SK-N-SH treated with all-trans-retinoic acid at 6 μM for 48 hours (cell line): ENCODE data around the gene APOBEC3H.

Source experiments
- ATAC-seq: fragments of 200-7000 bp; cut with Tn5 transposase; 3 replicates; pipeline ENCODE4 v1.9.1; 2020; ENCODE audit warnings: mild to moderate bottlenecking, moderate library complexity
- ARNTL ChIP-seq: fragments of 450-650 bp; formaldehyde crosslinking; IDR thresholded peaks from 2 replicates; pipeline ENCODE4 v1.5.0; 2020; ENCODE audit warnings: low read depth, mild to moderate bottlenecking, moderate library complexity, borderline replicate concordance
- BACH2 ChIP-seq: fragments of 250-450 bp; sonication (Bioruptor Pico); IDR thresholded peaks from 2 replicates; pipeline ENCODE4 v1.9.0; 2021; ENCODE audit warnings: mild to moderate bottlenecking, borderline replicate concordance
- CREB5 ChIP-seq: fragments of 250-450 bp; sonication (Bioruptor Pico); IDR thresholded peaks from 2 replicates; pipeline ENCODE4 v1.5.1; 2020; ENCODE audit warnings: low read depth, mild to moderate bottlenecking, moderate library complexity
- CSDC2 ChIP-seq: fragments of 250-450 bp; sonication (Bioruptor Pico); IDR thresholded peaks from 2 replicates; pipeline ENCODE4 v1.5.0; 2020; ENCODE audit warnings: mild to moderate bottlenecking, moderate library complexity
- ESRRG ChIP-seq: fragments of 250-450 bp; sonication (Bioruptor Pico); IDR thresholded peaks from 2 replicates; pipeline ENCODE4 v1.6.1; 2021; ENCODE audit warnings: mild to moderate bottlenecking
- ISL1 ChIP-seq: fragments of 250-450 bp; sonication (Bioruptor Pico); IDR thresholded peaks from 2 replicates; pipeline ENCODE4 v2.1.2; 2022; ENCODE audit warnings: mild to moderate bottlenecking, moderate library complexity
- OSR1 ChIP-seq: fragments of 250-450 bp; sonication (Bioruptor Pico); IDR thresholded peaks from 2 replicates; pipeline ENCODE4 v1.8.0; 2022; ENCODE audit warnings: moderate library complexity, mild to moderate bottlenecking, inconsistent platforms
- PPARA ChIP-seq: fragments of 250-450 bp; sonication (Bioruptor Pico); IDR thresholded peaks from 2 replicates; pipeline ENCODE4 v1.5.0; 2020; ENCODE audit warnings: mild to moderate bottlenecking, borderline replicate concordance
- RARB ChIP-seq: fragments of 250-450 bp; sonication (Bioruptor Pico); IDR thresholded peaks from 2 replicates; pipeline ENCODE4 v1.8.0; 2021; ENCODE audit warnings: mild to moderate bottlenecking, moderate library complexity
- SNAI2 ChIP-seq: fragments of 250-450 bp; sonication (Bioruptor Pico); IDR thresholded peaks from 2 replicates; pipeline ENCODE4 v1.5.0; 2020; ENCODE audit warnings: mild to moderate bottlenecking, moderate library complexity
- TCF4 ChIP-seq: fragments of 250-450 bp; sonication (Bioruptor Pico); IDR thresholded peaks from 2 replicates; pipeline ENCODE4 v1.8.0; 2021; ENCODE audit warnings: mild to moderate bottlenecking, moderate library complexity, borderline replicate concordance
- TOX ChIP-seq: fragments of 250-450 bp; sonication (Bioruptor Pico); IDR thresholded peaks from 2 replicates; pipeline ENCODE4 v1.8.0; 2021; ENCODE audit warnings: mild to moderate bottlenecking, moderate library complexity, borderline replicate concordance
- ZC3H10 ChIP-seq: fragments of 250-450 bp; sonication (Bioruptor Pico); IDR thresholded peaks from 2 replicates; pipeline ENCODE4 v1.5.1; 2021; ENCODE audit warnings: mild to moderate bottlenecking, moderate library complexity
- ZFP30 ChIP-seq: fragments of 450-650 bp; formaldehyde crosslinking; IDR thresholded peaks from 2 replicates; pipeline ENCODE4 v1.5.0; 2022; ENCODE audit warnings: mild to moderate bottlenecking, moderate library complexity
- ZNF565 ChIP-seq: fragments of 450-650 bp; formaldehyde crosslinking; conservative IDR thresholded peaks from 2 replicates; pipeline ENCODE4 v1.5.0; 2020; ENCODE audit warnings: low read depth, mild to moderate bottlenecking, moderate library complexity
- ZNF70 ChIP-seq: fragments of 450-650 bp; formaldehyde crosslinking; IDR thresholded peaks from 2 replicates; pipeline ENCODE4 v1.5.0; 2020; ENCODE audit warnings: mild to moderate bottlenecking, moderate library complexity
- ZNF8 ChIP-seq: fragments of 450-650 bp; formaldehyde crosslinking; IDR thresholded peaks from 2 replicates; pipeline ENCODE4 v1.5.0; 2020; ENCODE audit warnings: mild to moderate bottlenecking, moderate library complexity
- TF ChIP-seq, protein P1 (sequence below): fragments of 250-450 bp; sonication (Bioruptor Pico); IDR thresholded peaks from 2 replicates; pipeline ENCODE4 v1.8.0; 2020; ENCODE audit warnings: mild to moderate bottlenecking, moderate library complexity, borderline replicate concordance
- TF ChIP-seq, protein P2 (sequence below): fragments of 250-450 bp; sonication (Bioruptor Pico); IDR thresholded peaks from 2 replicates; pipeline ENCODE4 v1.5.0; 2020; ENCODE audit warnings: mild to moderate bottlenecking, moderate library complexity
- TF ChIP-seq, protein P3 (sequence below): fragments of 250-450 bp; sonication (Bioruptor Pico); IDR thresholded peaks from 2 replicates; pipeline ENCODE4 v1.8.0; 2021; ENCODE audit warnings: low read depth, mild to moderate bottlenecking, moderate library complexity, borderline replicate concordance
- TF ChIP-seq, protein P4 (sequence below): fragments of 250-450 bp; sonication (Bioruptor Pico); IDR thresholded peaks from 2 replicates; pipeline ENCODE4 v1.5.1; 2021; ENCODE audit warnings: mild to moderate bottlenecking, moderate library complexity

APOBEC3H gene

DNA sequence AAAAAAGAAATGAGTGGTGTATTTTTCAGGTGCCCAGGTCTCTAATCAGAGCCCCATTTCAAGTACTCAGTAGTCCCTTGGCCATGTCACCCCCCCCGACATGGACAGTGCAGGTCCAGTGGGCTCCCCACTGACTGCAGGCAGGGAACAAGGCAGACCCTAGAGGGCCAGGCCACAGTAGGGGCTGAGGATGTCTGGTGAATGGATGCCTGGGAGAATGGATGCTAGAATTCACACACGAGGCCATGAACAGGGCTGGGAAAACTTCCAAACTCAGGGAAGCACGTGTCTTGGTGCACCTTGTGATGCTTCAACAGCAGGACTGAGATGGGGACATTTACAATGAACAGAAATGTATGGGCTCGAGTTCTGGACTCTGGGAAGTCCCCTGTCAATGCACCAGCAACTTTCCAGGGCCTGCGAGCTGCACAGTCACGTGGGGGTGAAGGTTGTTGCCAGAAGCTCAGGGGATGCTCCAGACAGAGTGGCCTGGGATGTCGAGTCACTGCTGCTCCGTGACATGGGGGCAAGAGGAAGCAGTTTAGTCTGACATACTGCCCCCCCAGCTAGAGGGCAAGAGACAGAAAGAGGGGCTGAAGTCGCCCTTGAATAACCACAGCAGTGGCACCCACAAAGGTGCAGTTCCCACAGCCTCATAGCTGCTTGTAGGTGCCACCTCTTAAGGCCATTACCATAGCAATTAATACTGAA lies 16.8 kb upstream of the APOBEC3H start:
- TF ChIP-seq OSR1 (CRISPR knock-in tag): no peak
- TF ChIP-seq ESRRG (CRISPR knock-in tag): no peak
- no peak for TF ChIP-seq PPARA
- TF ChIP-seq SNAI2 (CRISPR knock-in tag): no peak
- TF ChIP-seq RARB (CRISPR knock-in tag): no peak
- no peak for TF ChIP-seq ZNF565 (CRISPR knock-in tag)
- no peak for TF ChIP-seq BACH2 (CRISPR knock-in tag)
- TF ChIP-seq ARNTL (CRISPR knock-in tag): no peak
- no peak for TF ChIP-seq TCF4 (CRISPR knock-in tag)
- no peak for ATAC-seq

DNA sequence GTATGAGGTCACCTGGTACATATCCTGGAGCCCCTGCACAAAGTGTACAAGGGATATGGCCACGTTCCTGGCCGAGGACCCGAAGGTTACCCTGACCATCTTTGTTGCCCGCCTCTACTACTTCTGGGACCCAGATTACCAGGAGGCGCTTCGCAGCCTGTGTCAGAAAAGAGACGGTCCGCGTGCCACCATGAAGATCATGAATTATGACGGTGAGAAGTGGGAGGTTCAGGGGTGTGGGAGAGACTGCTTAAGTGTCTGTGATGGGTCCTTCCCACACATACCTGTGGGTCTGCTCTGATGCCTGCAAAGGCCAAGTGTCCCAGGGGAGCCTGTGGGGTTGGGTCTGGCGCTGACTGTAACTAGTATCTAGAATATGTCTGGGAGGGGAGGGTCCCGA lies 16.0 kb upstream of the APOBEC3H start:
- TF ChIP-seq RARB (CRISPR knock-in tag) (no peak), SNAI2 (CRISPR knock-in tag) (no peak), TOX (no peak), ZNF565 (CRISPR knock-in tag) (no peak), ESRRG (CRISPR knock-in tag) (no peak), BACH2 (CRISPR knock-in tag) (no peak), ZNF8 (CRISPR knock-in tag) (no peak), CSDC2 (no peak), ZC3H10 (CRISPR knock-in tag) (no peak), PPARA (no peak), CREB5 (CRISPR knock-in tag) (no peak), ZNF70 (CRISPR knock-in tag) (no peak), ZFP30 (CRISPR knock-in tag) (no peak)
- TF ChIP-seq, protein P1, sequence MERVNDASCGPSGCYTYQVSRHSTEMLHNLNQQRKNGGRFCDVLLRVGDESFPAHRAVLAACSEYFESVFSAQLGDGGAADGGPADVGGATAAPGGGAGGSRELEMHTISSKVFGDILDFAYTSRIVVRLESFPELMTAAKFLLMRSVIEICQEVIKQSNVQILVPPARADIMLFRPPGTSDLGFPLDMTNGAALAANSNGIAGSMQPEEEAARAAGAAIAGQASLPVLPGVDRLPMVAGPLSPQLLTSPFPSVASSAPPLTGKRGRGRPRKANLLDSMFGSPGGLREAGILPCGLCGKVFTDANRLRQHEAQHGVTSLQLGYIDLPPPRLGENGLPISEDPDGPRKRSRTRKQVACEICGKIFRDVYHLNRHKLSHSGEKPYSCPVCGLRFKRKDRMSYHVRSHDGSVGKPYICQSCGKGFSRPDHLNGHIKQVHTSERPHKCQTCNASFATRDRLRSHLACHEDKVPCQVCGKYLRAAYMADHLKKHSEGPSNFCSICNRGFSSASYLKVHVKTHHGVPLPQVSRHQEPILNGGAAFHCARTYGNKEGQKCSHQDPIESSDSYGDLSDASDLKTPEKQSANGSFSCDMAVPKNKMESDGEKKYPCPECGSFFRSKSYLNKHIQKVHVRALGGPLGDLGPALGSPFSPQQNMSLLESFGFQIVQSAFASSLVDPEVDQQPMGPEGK (CRISPR knock-in tag): no peak
- TF ChIP-seq, protein P2, sequence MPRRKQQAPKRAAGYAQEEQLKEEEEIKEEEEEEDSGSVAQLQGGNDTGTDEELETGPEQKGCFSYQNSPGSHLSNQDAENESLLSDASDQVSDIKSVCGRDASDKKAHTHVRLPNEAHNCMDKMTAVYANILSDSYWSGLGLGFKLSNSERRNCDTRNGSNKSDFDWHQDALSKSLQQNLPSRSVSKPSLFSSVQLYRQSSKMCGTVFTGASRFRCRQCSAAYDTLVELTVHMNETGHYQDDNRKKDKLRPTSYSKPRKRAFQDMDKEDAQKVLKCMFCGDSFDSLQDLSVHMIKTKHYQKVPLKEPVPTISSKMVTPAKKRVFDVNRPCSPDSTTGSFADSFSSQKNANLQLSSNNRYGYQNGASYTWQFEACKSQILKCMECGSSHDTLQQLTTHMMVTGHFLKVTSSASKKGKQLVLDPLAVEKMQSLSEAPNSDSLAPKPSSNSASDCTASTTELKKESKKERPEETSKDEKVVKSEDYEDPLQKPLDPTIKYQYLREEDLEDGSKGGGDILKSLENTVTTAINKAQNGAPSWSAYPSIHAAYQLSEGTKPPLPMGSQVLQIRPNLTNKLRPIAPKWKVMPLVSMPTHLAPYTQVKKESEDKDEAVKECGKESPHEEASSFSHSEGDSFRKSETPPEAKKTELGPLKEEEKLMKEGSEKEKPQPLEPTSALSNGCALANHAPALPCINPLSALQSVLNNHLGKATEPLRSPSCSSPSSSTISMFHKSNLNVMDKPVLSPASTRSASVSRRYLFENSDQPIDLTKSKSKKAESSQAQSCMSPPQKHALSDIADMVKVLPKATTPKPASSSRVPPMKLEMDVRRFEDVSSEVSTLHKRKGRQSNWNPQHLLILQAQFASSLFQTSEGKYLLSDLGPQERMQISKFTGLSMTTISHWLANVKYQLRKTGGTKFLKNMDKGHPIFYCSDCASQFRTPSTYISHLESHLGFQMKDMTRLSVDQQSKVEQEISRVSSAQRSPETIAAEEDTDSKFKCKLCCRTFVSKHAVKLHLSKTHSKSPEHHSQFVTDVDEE (CRISPR knock-in tag): no peak
- TF ChIP-seq, protein P3, sequence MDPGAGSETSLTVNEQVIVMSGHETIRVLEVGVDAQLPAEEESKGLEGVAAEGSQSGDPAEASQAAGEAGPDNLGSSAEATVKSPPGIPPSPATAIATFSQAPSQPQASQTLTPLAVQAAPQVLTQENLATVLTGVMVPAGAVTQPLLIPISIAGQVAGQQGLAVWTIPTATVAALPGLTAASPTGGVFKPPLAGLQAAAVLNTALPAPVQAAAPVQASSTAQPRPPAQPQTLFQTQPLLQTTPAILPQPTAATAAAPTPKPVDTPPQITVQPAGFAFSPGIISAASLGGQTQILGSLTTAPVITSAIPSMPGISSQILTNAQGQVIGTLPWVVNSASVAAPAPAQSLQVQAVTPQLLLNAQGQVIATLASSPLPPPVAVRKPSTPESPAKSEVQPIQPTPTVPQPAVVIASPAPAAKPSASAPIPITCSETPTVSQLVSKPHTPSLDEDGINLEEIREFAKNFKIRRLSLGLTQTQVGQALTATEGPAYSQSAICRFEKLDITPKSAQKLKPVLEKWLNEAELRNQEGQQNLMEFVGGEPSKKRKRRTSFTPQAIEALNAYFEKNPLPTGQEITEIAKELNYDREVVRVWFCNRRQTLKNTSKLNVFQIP (CRISPR knock-in tag): no peak
- no peak for ATAC-seq

DNA sequence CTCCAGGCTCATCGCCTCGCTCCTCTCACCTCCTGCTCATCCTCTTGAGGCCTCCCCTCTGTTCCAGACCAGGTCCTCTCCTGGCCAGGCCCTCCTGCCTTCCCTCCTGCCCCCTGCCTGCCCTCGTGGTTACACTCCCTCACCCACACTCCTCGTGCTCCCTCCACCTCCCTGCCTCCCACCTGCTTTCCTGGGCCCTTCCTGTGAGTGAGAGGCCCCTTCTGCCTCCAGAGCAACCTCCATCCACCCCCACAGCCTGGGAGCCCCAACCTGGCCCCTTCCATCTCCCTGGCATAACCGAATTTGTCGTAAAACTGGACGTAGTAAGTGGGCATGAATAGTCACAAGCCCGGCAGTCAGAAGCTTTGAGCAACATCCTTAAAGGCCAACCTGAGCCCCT lies 15.4 kb upstream of the APOBEC3H start:
- no peak for ATAC-seq
- TF ChIP-seq ARNTL (CRISPR knock-in tag) (no peak), CREB5 (CRISPR knock-in tag) (no peak), ISL1 (CRISPR knock-in tag) (no peak), ZNF565 (CRISPR knock-in tag) (no peak), ZNF8 (CRISPR knock-in tag) (no peak)
- TF ChIP-seq, protein P4, sequence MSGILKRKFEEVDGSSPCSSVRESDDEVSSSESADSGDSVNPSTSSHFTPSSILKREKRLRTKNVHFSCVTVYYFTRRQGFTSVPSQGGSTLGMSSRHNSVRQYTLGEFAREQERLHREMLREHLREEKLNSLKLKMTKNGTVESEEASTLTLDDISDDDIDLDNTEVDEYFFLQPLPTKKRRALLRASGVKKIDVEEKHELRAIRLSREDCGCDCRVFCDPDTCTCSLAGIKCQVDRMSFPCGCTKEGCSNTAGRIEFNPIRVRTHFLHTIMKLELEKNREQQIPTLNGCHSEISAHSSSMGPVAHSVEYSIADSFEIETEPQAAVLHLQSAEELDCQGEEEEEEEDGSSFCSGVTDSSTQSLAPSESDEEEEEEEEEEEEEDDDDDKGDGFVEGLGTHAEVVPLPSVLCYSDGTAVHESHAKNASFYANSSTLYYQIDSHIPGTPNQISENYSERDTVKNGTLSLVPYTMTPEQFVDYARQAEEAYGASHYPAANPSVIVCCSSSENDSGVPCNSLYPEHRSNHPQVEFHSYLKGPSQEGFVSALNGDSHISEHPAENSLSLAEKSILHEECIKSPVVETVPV (CRISPR knock-in tag): no peak
